ENCODE data around the gene CHST9.
"Not testable (repeated sequence)": the region's sequence is repeated elsewhere in the genome, so short reads cannot be mapped to it uniquely, and the experiment has no call there.

Gene CHST9, protein sequence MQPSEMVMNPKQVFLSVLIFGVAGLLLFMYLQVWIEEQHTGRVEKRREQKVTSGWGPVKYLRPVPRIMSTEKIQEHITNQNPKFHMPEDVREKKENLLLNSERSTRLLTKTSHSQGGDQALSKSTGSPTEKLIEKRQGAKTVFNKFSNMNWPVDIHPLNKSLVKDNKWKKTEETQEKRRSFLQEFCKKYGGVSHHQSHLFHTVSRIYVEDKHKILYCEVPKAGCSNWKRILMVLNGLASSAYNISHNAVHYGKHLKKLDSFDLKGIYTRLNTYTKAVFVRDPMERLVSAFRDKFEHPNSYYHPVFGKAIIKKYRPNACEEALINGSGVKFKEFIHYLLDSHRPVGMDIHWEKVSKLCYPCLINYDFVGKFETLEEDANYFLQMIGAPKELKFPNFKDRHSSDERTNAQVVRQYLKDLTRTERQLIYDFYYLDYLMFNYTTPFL

GRCh38 chr18:27185025-27185763 lies at the start of gene CHST9:
Gene CHST9, minus strand, starts transcription at chr18:27185308. Its CDS starts 42,499 bp downstream, at chr18:27142809.
- DNase-seq: no peak

DNA sequence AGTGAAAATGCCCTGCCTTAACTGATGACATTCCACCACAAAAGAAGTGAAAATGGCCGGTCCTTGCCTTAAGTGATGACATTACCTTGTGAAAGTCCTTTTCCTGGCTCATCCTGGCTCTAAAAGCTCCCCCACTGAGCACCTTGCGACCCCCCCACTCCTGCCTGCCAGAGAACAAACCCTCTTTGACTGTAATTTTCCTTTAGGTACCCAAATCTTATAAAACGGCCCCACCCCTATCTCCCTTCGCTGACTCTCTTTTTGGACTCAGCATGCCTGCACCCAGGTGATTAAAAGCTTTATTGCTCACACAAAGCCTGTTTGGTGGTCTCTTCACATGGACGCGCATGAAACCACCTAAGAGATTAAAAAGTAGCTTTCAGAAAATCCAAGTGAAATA lies 47.2 kb upstream of the CHST9 start:
- not testable (repeated sequence) for DNase-seq

GRCh38 chr18:27231671-27232070 lies 46.6 kb upstream of the CHST9 start:
- DNase-seq: not testable (repeated sequence)

GRCh38 chr18:27231221-27231620 lies 46.1 kb upstream of the CHST9 start:
- DNase-seq: not testable (repeated sequence)

DNA sequence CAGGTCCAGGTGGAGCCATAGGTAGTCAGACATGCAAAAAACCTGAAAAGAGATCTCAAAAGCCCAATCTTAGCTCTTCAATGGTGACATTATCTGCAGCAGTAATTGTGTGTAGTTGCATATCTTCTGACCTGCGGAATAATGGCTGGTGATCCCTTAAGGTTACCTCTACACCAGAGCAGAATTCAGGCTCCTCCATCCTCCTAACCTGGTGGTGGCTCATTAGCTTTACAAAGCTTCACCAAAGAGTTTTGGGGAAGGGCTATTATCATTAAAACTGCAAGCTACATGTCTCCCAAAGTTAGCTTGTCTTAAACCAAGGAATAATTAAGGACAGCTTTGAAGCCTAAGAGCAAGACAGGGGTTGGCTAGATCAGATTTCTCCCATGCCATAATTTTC lies 42.6 kb upstream of the CHST9 start:
- DNase-seq: no peak

- no peak for DNase-seq
Observed at GRCh38 chr18:27226556-27227075, 41.5 kb upstream of the CHST9 start.

DNA sequence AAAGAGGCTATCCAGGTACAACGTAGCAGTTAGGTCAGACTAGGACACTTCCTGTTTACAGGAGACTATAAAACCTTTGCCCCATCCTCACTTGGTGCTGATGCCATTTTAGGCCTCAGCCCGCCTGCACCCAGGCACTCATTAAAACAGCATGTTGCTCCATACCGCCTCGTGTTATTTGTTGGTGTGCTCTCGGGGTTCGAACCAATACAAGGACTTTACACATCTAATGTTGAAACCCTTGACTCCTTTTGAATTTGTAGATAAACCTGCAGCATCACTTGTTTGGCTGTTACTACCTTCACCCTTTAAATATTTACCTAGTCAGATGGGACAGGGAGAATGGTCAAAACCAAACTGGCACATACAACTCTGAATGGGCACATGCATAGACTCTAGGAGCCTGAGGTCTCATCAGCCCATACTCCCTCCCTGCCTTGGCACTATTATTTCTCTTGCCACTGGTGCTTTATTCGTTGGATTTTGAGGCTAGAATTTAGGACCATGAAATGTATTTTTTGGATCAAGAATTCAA lies 40.9 kb upstream of the CHST9 start:
- DNase-seq: no peak

- no peak for DNase-seq
Observed at GRCh38 chr18:27223526-27224291, 38.6 kb upstream of the CHST9 start.

GRCh38 chr18:27214831-27215230 lies 29.7 kb upstream of the CHST9 start:
- DNase-seq: no peak

- no peak for DNase-seq
Observed at GRCh38 chr18:27213123-27213717, 28.1 kb upstream of the CHST9 start.

DNA sequence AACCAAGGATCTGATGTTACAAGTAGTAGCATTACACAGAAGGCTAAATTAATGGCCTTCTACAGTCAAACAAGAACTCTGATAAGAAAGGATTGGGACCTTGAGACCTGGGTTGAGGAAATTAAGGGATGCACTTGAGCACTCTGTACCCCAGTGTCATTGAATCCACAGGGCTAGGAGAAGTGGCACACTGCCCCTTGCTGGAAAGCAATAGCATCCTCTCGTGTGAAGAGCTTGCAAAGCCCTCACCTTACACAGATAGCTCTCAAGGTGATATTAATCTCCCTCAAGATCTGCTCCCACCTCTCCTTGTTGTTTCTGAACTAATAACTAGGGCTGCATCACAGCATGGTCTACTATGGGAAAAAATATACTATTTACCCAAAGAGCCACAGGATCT lies 26.5 kb upstream of the CHST9 start:
- no peak for DNase-seq

- DNase-seq: no peak
Observed at GRCh38 chr18:27206411-27206810, 21.3 kb upstream of the CHST9 start.

DNA sequence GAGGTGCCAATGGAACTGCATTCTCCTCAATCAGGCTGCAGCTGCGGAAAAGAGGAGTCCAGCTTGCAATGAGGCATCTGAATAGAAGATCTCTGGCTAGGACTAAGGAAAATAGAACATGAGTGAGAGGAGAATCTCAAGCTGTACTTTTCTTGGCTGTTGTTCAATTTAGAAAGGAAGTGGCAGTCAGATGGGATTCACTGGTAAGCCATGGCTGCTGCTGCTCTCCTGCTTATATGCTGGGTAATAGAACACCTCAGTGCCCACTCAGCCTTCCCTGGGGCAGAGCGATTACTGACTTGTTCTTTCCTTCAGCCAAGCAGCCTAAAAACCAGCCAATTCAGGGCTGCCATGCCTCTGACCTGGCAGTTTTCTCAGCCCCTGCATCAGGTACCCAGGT lies 17.6 kb upstream of the CHST9 start:
- no peak for DNase-seq

DNA sequence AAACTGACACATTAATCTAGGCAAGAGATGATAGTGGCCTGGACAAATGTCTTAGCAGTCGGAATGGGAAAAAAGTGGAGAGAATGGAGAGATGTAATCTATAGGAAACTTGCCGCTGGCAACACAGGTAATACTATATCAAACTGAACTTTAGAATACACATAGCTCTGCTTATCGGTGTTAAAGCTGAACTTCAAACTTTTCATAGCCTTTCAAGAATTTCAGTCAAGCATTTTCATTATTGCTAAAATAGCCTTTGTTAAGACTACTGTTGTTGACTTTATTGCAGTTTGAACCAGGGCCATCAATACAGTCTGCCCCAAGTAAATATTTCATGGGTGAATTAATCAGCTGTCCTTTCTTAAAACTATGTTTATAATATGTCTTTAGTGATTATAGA lies 12.9 kb upstream of the CHST9 start:
- DNase-seq: no peak

DNA sequence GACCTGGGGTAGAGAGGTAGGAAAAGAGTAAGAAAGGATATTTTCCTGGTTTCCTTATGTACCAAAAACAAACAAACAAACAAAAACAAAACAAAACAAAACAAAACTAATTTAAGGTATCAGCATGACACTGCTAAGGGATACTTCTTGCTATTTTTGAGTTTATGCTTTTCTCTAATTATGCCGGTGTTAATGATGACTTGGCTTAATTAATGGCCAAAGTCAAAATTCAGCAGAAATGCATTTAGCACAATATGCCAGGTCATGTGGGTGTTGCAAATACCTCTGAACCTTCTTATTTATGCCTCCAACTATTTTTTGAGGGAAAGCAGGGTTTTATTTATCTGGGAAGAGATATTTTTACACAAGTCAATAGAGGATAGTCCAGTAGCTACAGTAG lies 3.2 kb upstream of the CHST9 start:
- DNase-seq: no peak

DNA sequence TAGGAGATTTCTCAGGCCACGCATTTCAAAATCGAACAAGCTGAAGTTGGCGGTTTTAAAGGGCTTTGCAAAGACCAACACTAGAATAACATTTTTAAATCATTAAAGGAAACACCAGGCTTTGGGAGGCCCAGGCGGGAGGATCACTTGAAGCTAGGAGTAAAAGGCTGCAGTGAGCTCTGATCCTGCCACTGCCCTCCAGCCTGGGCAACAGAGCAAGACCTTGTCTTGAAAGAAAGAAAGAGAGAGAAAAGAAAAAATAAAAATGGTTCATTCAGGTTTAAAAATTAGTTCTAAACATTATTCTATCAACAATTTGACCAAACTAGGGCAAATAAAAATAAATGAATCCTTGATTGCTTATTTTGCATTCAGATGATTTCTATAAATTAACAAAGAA lies 789 bp upstream of the CHST9 start:
- DNase-seq: no peak

GRCh38 chr18:27184115-27185024 lies 738 bp downstream of the CHST9 start:
- no peak for DNase-seq

DNA sequence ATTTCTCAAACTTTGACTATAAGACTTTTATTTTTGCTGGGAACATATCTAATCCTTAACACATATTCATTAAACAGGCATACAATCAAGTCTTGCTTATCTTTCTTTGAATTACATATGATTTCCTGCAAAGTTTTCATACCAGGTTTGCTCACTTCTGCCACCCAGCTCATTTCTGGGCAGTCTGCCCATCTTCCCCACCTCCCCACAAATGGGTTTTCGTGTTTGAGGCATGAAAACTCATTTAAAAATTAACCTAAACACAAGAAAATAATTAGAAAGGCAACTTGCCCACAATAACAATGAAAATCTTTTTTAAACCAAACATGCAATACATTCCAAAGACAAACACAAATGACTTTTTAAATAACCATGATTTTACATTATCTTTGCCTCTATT lies 3.4 kb downstream of the CHST9 start:
- DNase-seq: no peak

DNA sequence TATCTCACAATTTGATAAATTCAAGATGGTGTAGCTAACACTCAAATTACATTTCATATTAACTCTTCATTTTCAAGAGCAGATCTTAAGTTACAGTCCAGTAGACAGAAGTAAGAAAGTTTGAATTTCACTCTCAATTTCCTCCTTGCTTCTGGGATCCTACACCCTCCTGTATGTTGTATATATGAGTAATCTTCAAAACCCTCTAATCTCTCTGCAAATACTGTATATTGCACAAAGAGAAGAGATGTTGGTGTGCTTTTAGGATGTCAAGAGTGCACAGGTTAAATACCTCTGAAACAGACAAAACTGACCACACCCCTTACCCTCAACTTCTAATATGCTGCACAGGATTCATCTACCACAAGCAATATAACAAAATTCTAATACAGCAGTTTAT lies 6.7 kb downstream of the CHST9 start:
- DNase-seq: no peak

DNA sequence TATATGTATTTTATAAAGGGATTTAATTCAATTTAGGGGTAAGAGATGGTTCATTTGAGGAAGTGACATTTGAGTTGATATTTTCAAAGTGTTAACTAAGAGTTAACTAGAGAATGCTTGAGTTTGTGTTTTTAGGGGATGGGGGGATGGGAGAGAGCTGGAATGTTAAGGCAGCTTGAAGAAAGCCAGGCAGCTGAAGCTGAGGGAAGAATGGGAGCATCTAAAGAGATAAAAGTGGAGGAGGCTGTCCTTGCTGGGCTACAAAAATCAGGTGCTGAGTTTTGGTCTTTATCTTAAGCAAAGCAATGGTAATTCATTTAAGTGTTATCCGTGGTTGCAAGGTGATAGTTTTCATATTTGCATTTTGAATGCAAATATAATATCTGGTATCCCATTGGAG lies 9.2 kb downstream of the CHST9 start:
- DNase-seq: no peak

DNA sequence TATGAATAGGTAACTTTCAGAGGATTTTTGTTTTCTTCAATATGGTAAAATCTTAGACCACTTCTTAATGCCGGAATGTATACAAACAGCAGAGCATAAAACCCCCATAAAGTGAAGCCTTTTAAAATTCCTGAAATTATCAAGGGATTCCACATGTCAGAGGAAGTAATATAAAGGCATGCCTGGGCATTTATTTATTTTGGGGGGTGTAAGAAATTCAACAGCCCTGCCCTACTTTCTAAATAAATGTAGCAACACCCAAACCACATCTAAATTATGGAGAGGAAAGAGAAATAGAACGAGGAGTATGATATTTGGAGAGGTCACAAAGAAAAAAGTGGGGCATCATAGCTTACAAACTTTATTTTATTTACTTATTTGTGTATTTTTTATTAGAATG lies 9.9 kb downstream of the CHST9 start:
- no peak for DNase-seq
